ENCODE measurements around the gene KLK6.

The KLK6 gene

DNA sequence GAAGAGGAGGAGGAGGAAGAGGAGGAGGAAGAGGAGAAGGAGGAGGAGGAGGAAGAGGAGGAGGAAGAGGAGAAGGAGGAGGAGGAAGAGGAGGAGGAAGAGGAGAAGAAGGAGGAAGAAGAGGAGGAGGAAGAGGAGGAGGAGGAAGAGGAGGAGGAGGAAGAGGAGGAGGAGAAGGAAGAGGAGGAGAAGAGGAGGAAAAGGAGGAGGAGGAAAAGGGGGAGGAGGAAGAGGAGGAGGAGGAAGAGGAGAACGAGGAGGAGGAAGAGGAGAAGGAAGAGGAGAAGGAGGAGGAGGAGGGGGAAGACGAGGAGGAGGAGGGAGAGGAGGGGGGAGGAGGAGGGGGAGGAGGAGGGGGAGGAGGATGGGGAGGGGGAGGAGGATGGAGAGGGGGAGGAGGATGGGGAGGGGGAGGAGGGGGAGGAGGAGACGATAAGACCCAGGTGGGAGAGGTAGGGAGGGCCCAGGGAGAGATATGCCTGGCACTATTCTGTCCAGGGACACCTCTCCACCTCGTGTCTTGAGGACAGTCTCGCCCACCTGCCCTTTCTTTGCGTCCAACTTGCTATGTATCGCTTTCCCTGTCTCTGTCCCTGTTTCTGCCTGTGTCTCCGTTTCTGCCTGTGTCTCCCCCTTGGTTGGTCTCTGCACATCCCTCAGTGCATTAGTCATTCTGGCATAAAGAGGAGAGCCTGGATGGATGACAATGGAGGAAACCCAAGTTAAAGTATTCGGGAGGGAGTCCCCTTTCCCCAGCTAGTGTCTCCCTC lies 9.5 kb downstream of the KLK6 start:
- Histone ChIP-seq H3K27me3 (replicated peaks; ENCODE audit: control insufficient read depth, insufficient read depth, low read length) (no peaks in the 10 kb centered on the region), H3K36me3 (ENCODE audit: control insufficient read depth, insufficient read depth, low read length) (no peaks in the 10 kb centered on the region), H3K4me3 (replicated peaks; ENCODE audit: low read depth, low read length) (no peak overlapping the region)
- TF ChIP-seq, protein P1, sequence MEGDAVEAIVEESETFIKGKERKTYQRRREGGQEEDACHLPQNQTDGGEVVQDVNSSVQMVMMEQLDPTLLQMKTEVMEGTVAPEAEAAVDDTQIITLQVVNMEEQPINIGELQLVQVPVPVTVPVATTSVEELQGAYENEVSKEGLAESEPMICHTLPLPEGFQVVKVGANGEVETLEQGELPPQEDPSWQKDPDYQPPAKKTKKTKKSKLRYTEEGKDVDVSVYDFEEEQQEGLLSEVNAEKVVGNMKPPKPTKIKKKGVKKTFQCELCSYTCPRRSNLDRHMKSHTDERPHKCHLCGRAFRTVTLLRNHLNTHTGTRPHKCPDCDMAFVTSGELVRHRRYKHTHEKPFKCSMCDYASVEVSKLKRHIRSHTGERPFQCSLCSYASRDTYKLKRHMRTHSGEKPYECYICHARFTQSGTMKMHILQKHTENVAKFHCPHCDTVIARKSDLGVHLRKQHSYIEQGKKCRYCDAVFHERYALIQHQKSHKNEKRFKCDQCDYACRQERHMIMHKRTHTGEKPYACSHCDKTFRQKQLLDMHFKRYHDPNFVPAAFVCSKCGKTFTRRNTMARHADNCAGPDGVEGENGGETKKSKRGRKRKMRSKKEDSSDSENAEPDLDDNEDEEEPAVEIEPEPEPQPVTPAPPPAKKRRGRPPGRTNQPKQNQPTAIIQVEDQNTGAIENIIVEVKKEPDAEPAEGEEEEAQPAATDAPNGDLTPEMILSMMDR (IDR thresholded peaks at IDR 0.05; ENCODE audit: insufficient read depth, low read length, poor library complexity, severe bottlenecking) = no peak
- DNase-seq (ENCODE audit: extremely low read depth, insufficient read length) = no peak

DNA sequence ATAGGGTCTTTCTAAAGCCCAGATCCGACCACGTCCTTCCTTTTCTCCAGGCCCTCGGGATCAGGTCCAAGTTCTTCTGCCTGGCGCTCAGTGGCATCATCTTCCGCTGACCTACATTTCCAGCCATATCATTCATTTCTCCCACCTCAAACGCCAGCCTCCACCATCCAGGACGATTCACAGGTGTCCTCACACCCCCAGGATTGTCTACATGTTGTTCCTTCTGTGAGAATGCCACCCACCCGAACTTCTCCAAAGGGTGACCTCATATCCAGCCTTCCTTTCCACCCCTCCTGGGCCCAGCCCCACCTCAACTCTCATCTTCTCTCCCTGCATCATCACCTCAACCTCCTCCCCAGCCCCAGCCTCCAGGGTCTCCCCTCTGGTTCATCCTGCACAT lies 11.8 kb downstream of the KLK6 start:
- no peaks in the 10 kb centered on the region; the same call in 1 of the 2 replicates for H3K27me3 ChIP-seq (replicated peaks; ENCODE audit: control insufficient read depth, insufficient read depth, low read length)
- TF ChIP-seq, protein P1 (IDR thresholded peaks at IDR 0.05; ENCODE audit: insufficient read depth, low read length, poor library complexity, severe bottlenecking) = no peak
- H3K4me3 ChIP-seq (replicated peaks; ENCODE audit: low read depth, low read length) = no peak overlapping the region
- H3K36me3 ChIP-seq (ENCODE audit: control insufficient read depth, insufficient read depth, low read length) = no peaks in the 10 kb centered on the region
- no peak for DNase-seq (ENCODE audit: extremely low read depth, insufficient read length)

DNA sequence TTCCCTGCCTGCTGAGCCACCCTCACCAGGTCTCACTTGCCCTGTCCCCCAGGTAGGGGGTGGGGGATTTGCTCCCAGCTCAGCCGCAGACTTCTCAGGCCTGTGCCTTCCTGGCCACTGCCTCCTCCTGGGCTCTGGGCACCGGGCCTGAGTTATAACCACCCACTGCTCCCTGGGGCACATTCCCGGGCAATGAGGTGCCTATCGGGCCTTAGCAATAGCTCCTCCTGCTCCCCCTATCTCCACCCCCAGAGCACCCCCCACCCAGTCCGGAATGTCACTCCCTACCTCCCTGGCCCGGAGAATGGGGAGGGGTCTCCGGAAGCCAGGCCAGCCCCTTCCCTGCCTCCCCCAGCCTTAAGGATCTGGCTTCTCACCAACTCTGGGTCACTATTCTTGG lies 16.5 kb downstream of the KLK6 start, which contains the start of gene KLK5:
Gene KLK5 (minus strand): TSS at position 129 of the 400 bp plus-strand sequence. CDS start 381 bp downstream, outside the sequence.
- DNase-seq (ENCODE audit: extremely low read depth, insufficient read length) = no peak
- no peak within 1 kb of the TSS for H3K4me3 ChIP-seq (replicated peaks; ENCODE audit: low read depth, low read length)
- H3K36me3 ChIP-seq (ENCODE audit: control insufficient read depth, insufficient read depth, low read length) = no peaks in the 10 kb centered on the region
- TF ChIP-seq, protein P1 (IDR thresholded peaks at IDR 0.05; ENCODE audit: insufficient read depth, low read length, poor library complexity, severe bottlenecking) = no peak
- no peaks in the 10 kb centered on the region; the same call in 1 of the 2 replicates for H3K27me3 ChIP-seq (replicated peaks; ENCODE audit: control insufficient read depth, insufficient read depth, low read length)

DNA sequence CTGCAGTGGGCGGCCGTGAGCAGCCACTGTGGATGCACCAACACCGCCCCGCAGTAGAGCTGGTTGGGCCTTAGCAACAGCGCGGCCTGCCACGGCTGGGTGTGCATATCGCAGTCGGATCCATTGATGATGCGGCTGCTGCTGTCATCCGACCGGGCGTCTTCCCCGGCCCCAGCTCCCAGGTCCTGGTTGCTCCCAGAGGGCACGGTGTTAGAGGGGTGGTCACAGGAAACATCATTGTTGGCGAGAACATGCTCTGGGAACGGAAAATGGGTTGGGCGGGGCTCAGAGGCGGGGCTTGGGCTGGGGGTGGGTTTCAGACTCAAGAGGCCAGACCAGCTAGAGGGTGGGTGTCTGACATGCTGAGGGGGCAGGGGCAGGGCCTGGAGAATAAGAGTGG lies 19.5 kb downstream of the KLK6 start:
- H3K4me3 ChIP-seq (replicated peaks; ENCODE audit: low read depth, low read length) = no peak overlapping the region
- TF ChIP-seq, protein P1 (IDR thresholded peaks at IDR 0.05; ENCODE audit: insufficient read depth, low read length, poor library complexity, severe bottlenecking) = no peak
- no peak for DNase-seq (ENCODE audit: extremely low read depth, insufficient read length)
- no peaks in the 10 kb centered on the region for H3K36me3 ChIP-seq (ENCODE audit: control insufficient read depth, insufficient read depth, low read length)
- H3K27me3 ChIP-seq (replicated peaks; ENCODE audit: control insufficient read depth, insufficient read depth, low read length) = no peaks in the 10 kb centered on the region; the same call in 1 of the 2 replicates

DNA sequence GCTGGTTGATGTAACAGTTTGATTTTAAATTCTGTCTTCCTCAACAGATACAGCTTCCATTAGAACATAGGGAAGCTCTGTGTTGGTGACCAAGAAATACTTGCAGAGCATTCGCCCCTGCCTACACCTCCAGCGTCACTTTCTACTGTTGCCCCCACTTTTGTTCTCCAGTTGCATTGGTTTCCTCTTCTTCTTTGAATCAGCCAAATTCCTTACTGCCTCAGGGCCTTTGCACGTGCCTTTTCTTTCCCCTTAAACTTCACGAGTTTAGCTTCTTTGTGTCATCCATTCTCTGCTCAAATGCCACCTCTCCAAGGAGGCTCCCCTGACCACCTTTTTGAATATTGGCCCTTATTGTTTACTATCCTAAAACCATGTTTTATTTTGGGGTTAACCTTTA lies 22.3 kb downstream of the KLK6 start:
- no peak for DNase-seq (ENCODE audit: extremely low read depth, insufficient read length)
- Histone ChIP-seq H3K36me3 (ENCODE audit: control insufficient read depth, insufficient read depth, low read length) (no peaks in the 10 kb centered on the region), H3K27me3 (replicated peaks; ENCODE audit: control insufficient read depth, insufficient read depth, low read length) (no peaks in the 10 kb centered on the region), H3K4me3 (replicated peaks; ENCODE audit: low read depth, low read length) (no peak overlapping the region)
- TF ChIP-seq, protein P1 (IDR thresholded peaks at IDR 0.05; ENCODE audit: insufficient read depth, low read length, poor library complexity, severe bottlenecking) = no peak

Data from GM06990 (cell line).